Trophoblast cell (in vitro differentiated cells and primary cell): Measurements from ENCODE around the gene SORCS1.

Experiments
- DNase-seq, 2 donors: peaks; one replicate each; pipeline ENCODE4 v3.0.0-alpha.2; 2016
- H2AFZ ChIP-seq: 2 replicates; pipeline ENCODE4 v1.6.1; 2013; ENCODE audit warnings: low read length, moderate library complexity, mild to moderate bottlenecking; ENCODE audit not compliant: insufficient read depth, poor library complexity
- H2AK5ac ChIP-seq: 2 replicates; pipeline ENCODE4 v1.6.1; 2013; ENCODE audit warnings: mild to moderate bottlenecking, low read length
- H2BK120ac ChIP-seq: 2 replicates; pipeline ENCODE4 v1.6.1; 2013; ENCODE audit warnings: low read length, mild to moderate bottlenecking, moderate library complexity; ENCODE audit not compliant: insufficient read depth, poor library complexity
- H2BK12ac ChIP-seq: 2 replicates; pipeline ENCODE4 v1.6.1; 2013; ENCODE audit warnings: mild to moderate bottlenecking, low read length, moderate library complexity
- H2BK5ac ChIP-seq: 2 replicates; pipeline ENCODE4 v1.6.1; 2013; ENCODE audit warnings: low read length, low read depth, moderate library complexity, mild to moderate bottlenecking; ENCODE audit not compliant: poor library complexity
- H3K14ac ChIP-seq: 2 replicates; pipeline ENCODE4 v1.6.1; 2013; ENCODE audit warnings: mild to moderate bottlenecking, low read length
- H3K18ac ChIP-seq: 2 replicates; pipeline ENCODE4 v1.6.1; 2013; ENCODE audit warnings: mild to moderate bottlenecking, low read length
- H3K23ac ChIP-seq: 2 replicates; pipeline ENCODE4 v1.6.1; 2013; ENCODE audit warnings: low read length
- H3K27ac ChIP-seq: 2 replicates; pipeline ENCODE4 v1.5.1; 2013; ENCODE audit warnings: low read depth, mild to moderate bottlenecking, inconsistent platforms, low read length, moderate library complexity
- H3K27me3 ChIP-seq: 2 replicates; pipeline ENCODE4 v1.6.1; 2013; ENCODE audit warnings: inconsistent platforms, mild to moderate bottlenecking, low read length, moderate library complexity; ENCODE audit not compliant: insufficient read depth
- H3K36me3 ChIP-seq, 2 experiments: 1 replicate in 1 of 2; 2 replicates in 1 of 2; pipeline ENCODE4 v1.6.1; 2013; ENCODE audit warnings: low read length in 2 of 2, mild to moderate bottlenecking in 2 of 2, moderate library complexity in 1 of 2; ENCODE audit not compliant: insufficient read depth in 2 of 2, control insufficient read depth in 1 of 2
- H3K4ac ChIP-seq: 2 replicates; pipeline ENCODE4 v1.6.1; 2013; ENCODE audit warnings: low read depth, mild to moderate bottlenecking, low read length, moderate library complexity
- H3K4me1 ChIP-seq, 2 experiments: 1 replicate in 1 of 2; 2 replicates in 1 of 2; pipeline ENCODE4 v1.6.1; 2013; ENCODE audit warnings: low read length in 2 of 2, mild to moderate bottlenecking in 2 of 2, moderate library complexity in 1 of 2; ENCODE audit not compliant: insufficient read depth in 2 of 2, control insufficient read depth in 1 of 2
- H3K4me2 ChIP-seq: 2 replicates; pipeline ENCODE4 v1.6.1; 2013; ENCODE audit warnings: inconsistent platforms, mild to moderate bottlenecking, low read length, moderate library complexity
- H3K4me3 ChIP-seq: 2 replicates; pipeline ENCODE4 v1.5.1; 2013; ENCODE audit warnings: mild to moderate bottlenecking, low read depth, low read length, inconsistent platforms
- H3K79me1 ChIP-seq: one replicate; pipeline ENCODE4 v1.6.1; 2013; ENCODE audit warnings: low read length
- H3K79me2 ChIP-seq: 2 replicates; pipeline ENCODE4 v1.6.1; 2013; ENCODE audit warnings: low read length, mild to moderate bottlenecking; ENCODE audit not compliant: control insufficient read depth, insufficient read depth, poor library complexity
- H3K9ac ChIP-seq: 2 replicates; pipeline ENCODE4 v1.6.1; 2013; ENCODE audit warnings: mild to moderate bottlenecking, low read length
- H3K9me3 ChIP-seq: 2 replicates; pipeline ENCODE4 v1.6.1; 2013; ENCODE audit warnings: low read depth, mild to moderate bottlenecking, control low read depth, inconsistent platforms, low read length; ENCODE audit not compliant: insufficient read depth
- H4K12ac ChIP-seq: 2 replicates; pipeline ENCODE4 v1.6.1; 2013; ENCODE audit warnings: low read depth, mild to moderate bottlenecking, low read length, moderate library complexity
- H4K8ac ChIP-seq: 2 replicates; pipeline ENCODE4 v1.6.1; 2013; ENCODE audit warnings: low read depth, mild to moderate bottlenecking, low read length, moderate library complexity
- H4K91ac ChIP-seq: one replicate; pipeline ENCODE4 v1.6.1; 2013; ENCODE audit warnings: low read depth, mild to moderate bottlenecking, low read length, moderate library complexity
- whole genome bisulfite sequencing: extraction: QIAGEN DNeasy Blood & Tissue Kit; methylation state at CpG from one replicate; pipeline ENCODE4 v1.1.7; 2013; ENCODE audit warnings: missing lambda C conversion rate; ENCODE audit not compliant: insufficient read length, insufficient coverage; ENCODE audit errors: extremely low coverage; 5-methylcytosine and 5-hydroxymethylcytosine counted together

Gene SORCS1

GRCh38 chr10:107010531-107010930 is 154.0 kb downstream of the SORCS1 start:
- Histone ChIP-seq H3K9ac (no peak overlapping the region), H3K4me1 (no peaks in the 10 kb centered on the region), H3K23ac (no peak overlapping the region), H3K27ac (no peak overlapping the region), H3K18ac (no peak overlapping the region), H2BK120ac (no peak overlapping the region), H3K79me1 (no peaks in the 10 kb centered on the region), H3K4me2 (no peak overlapping the region), H3K36me3 (no peaks in the 10 kb centered on the region), H2BK5ac (no peak overlapping the region), H4K12ac (no peak overlapping the region), H2BK12ac (no peak overlapping the region), H2AFZ (no peak overlapping the region), H3K27me3 (no peaks in the 10 kb centered on the region), H3K79me2 (no peaks in the 10 kb centered on the region), H4K8ac (no peak overlapping the region), H3K4ac (no peak overlapping the region), H3K14ac (no peak overlapping the region), H3K9me3 (no peaks in the 10 kb centered on the region), H4K91ac (no peak overlapping the region), H3K4me3 (no peak overlapping the region), H2AK5ac (no peak overlapping the region)
- no peak for DNase-seq
- WGBS = no CpG with 5 or more reads among the region's 8 CpGs

DNA sequence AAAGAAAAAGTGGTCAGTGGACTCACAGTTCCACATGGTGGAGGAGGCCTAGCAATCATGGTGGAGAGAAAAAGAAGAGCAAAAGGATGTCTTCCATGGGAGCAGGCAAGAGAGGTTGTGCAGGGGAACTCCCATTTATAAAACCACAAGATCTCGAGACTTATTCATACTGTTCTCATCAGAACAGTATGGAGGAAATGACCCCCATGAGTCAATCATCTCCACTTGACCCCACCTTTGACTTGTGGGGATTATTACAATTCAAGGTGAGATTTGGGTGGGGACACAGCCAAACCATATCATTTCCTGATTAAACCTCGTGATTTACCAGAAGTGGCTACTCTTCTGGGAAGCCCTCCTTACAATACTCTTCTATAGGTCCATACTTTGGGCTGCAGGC is 160.1 kb downstream of the SORCS1 start:
- Histone ChIP-seq H3K4me1 (no peaks in the 10 kb centered on the region), H2AFZ (no peak overlapping the region), H3K4me3 (no peak overlapping the region), H3K79me1 (no peaks in the 10 kb centered on the region), H3K18ac (no peak overlapping the region), H3K4me2 (no peak overlapping the region), H3K4ac (no peak overlapping the region), H3K23ac (no peak overlapping the region), H4K12ac (no peak overlapping the region), H3K9ac (no peak overlapping the region), H3K9me3 (no peaks in the 10 kb centered on the region), H2BK5ac (no peak overlapping the region), H3K36me3 (no peaks in the 10 kb centered on the region), H2AK5ac (no peak overlapping the region), H4K8ac (no peak overlapping the region), H2BK12ac (no peak overlapping the region), H3K14ac (no peak overlapping the region), H3K27ac (no peak overlapping the region), H3K79me2 (no peaks in the 10 kb centered on the region), H4K91ac (no peak overlapping the region), H2BK120ac (no peak overlapping the region), H3K27me3 (no peaks in the 10 kb centered on the region)
- no CpG with 5 or more reads among the region's 2 CpGs for WGBS
- DNase-seq = no peak

DNA sequence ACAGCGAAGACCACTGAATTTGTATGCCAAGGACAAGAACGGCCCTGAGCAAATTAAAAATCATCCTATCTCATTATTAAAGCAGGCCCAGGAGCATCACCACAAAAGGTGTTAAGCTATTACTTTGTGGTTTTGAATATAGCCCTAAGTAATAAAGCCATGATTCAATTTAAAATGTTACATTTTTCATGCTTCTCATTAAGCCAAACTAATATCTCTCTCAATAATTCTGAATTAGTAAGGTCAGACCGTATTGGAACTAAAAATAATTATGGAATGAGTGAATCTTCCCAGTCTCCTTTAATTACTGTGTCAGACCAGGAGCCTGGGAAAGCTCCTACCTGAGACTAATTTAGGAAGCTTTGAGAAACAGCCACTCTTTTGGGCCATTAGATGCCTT is 162.4 kb downstream of the SORCS1 start:
- no peak overlapping the region for H3K9ac ChIP-seq
- no peak overlapping the region for H4K91ac ChIP-seq
- no peaks in the 10 kb centered on the region for H3K9me3 ChIP-seq
- H3K36me3 ChIP-seq = no peaks in the 10 kb centered on the region
- DNase-seq = no peak
- H3K79me2 ChIP-seq = no peaks in the 10 kb centered on the region
- no peak overlapping the region for H3K4ac ChIP-seq
- no peak overlapping the region for H3K4me3 ChIP-seq
- no peaks in the 10 kb centered on the region for H3K79me1 ChIP-seq
- no peak overlapping the region for H2BK5ac ChIP-seq
- no CpG with 5 or more reads among the region's 3 CpGs for WGBS
- no peak overlapping the region for H4K8ac ChIP-seq
- no peak overlapping the region for H4K12ac ChIP-seq
- H3K27ac ChIP-seq = no peak overlapping the region
- no peak overlapping the region for H3K18ac ChIP-seq
- no peak overlapping the region for H3K14ac ChIP-seq
- no peak overlapping the region for H3K4me2 ChIP-seq
- no peak overlapping the region for H2BK12ac ChIP-seq
- no peaks in the 10 kb centered on the region for H3K4me1 ChIP-seq
- H2BK120ac ChIP-seq = no peak overlapping the region
- no peak overlapping the region for H2AFZ ChIP-seq
- H3K23ac ChIP-seq = no peak overlapping the region
- no peaks in the 10 kb centered on the region for H3K27me3 ChIP-seq
- no peak overlapping the region for H2AK5ac ChIP-seq

GRCh38 chr10:106999118-106999707 is 165.3 kb downstream of the SORCS1 start:
- H2BK12ac ChIP-seq = no peak overlapping the region
- no peak overlapping the region for H2BK5ac ChIP-seq
- DNase-seq = no peak
- H3K14ac ChIP-seq = no peak overlapping the region
- H3K4me2 ChIP-seq = no peak overlapping the region
- no CpG with 5 or more reads among the region's 3 CpGs for WGBS
- no peak overlapping the region for H3K9ac ChIP-seq
- H3K79me1 ChIP-seq = no peaks in the 10 kb centered on the region
- H2BK120ac ChIP-seq = no peak overlapping the region
- H3K4me1 ChIP-seq = no peaks in the 10 kb centered on the region
- H3K4ac ChIP-seq = no peak overlapping the region
- no peak overlapping the region for H3K23ac ChIP-seq
- H2AK5ac ChIP-seq = no peak overlapping the region
- no peak overlapping the region for H4K8ac ChIP-seq
- H4K12ac ChIP-seq = no peak overlapping the region
- H3K27me3 ChIP-seq = no peaks in the 10 kb centered on the region
- no peak overlapping the region for H2AFZ ChIP-seq
- no peak overlapping the region for H3K4me3 ChIP-seq
- no peaks in the 10 kb centered on the region for H3K36me3 ChIP-seq
- no peaks in the 10 kb centered on the region for H3K79me2 ChIP-seq
- no peak overlapping the region for H4K91ac ChIP-seq
- H3K27ac ChIP-seq = no peak overlapping the region
- no peaks in the 10 kb centered on the region for H3K9me3 ChIP-seq
- H3K18ac ChIP-seq = no peak overlapping the region
